H1 (cell line): ENCODE data around the gene CCNY.

Source experiments
- ASH2L ChIP-seq: fragments of 200-600, 300-600 bp; sonication (generic); IDR thresholded peaks from one replicate; pipeline ENCODE4 v1.7.1; 2017; ENCODE audit warnings: low read length
- EZH2 ChIP-seq: fragments of 200-600 bp; sonication (generic); IDR thresholded peaks from 2 replicates; pipeline ENCODE4 v1.7.1; 2012; ENCODE audit warnings: low read depth, mild to moderate bottlenecking, moderate library complexity, low read length, inconsistent platforms; ENCODE audit not compliant: severe bottlenecking
- TF ChIP-seq, protein P1 (sequence below): IDR thresholded peaks from 2 replicates; pipeline ENCODE4 v1.6.1; 2012; ENCODE audit warnings: low read length, inconsistent platforms

DNA sequence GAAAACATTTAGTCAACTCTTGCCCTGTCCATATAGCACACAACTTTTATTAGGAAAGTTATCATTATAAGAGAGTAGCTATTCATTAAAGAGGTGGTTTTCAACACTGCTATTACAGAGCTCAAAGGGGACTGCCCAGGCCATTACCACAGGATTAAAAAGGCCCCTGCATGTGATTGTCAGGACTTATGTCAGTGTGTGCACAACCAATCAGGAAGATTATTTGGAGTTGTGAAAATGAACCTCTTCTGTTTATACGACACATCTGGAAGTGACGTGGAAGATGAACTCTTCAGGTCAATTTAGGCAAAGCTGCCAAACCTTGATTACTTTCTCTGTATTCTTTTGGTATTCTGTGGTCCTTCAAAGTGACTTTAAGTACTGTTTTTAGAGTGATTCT, 14.7 kb downstream of the CCNY start:
- TF ChIP-seq ASH2L (no peak), EZH2 (no peak)
- TF ChIP-seq, protein P1, sequence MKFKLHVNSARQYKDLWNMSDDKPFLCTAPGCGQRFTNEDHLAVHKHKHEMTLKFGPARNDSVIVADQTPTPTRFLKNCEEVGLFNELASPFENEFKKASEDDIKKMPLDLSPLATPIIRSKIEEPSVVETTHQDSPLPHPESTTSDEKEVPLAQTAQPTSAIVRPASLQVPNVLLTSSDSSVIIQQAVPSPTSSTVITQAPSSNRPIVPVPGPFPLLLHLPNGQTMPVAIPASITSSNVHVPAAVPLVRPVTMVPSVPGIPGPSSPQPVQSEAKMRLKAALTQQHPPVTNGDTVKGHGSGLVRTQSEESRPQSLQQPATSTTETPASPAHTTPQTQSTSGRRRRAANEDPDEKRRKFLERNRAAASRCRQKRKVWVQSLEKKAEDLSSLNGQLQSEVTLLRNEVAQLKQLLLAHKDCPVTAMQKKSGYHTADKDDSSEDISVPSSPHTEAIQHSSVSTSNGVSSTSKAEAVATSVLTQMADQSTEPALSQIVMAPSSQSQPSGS: no peak
